Osteocyte (in vitro differentiated cells): ENCODE data around the gene LENG8. TPM values are rescaled to one million over a fixed set of nuclear protein-coding genes. Genes with fewer than 3 reads are reported as not detected.

Experiments used
- DNase-seq: peaks from one replicate; pipeline ENCODE4 v3.0.0; 2021; ENCODE audit warnings: mixed read lengths; ENCODE audit not compliant: unreplicated experiment; ENCODE audit errors: extremely low spot score
- H3K27ac Mint-ChIP-seq: one replicate; pipeline ENCODE4 v1.8.0; 2021; ENCODE audit warnings: mild to moderate bottlenecking, mixed read lengths; ENCODE audit not compliant: unreplicated experiment
- H3K27me3 Mint-ChIP-seq: one replicate; pipeline ENCODE4 v1.8.0; 2021; ENCODE audit warnings: mixed read lengths; ENCODE audit not compliant: unreplicated experiment
- H3K36me3 Mint-ChIP-seq: one replicate; pipeline ENCODE4 v1.8.0; 2021; ENCODE audit warnings: mixed read lengths; ENCODE audit not compliant: unreplicated experiment
- H3K4me1 Mint-ChIP-seq: one replicate; pipeline ENCODE4 v1.8.0; 2021; ENCODE audit warnings: mixed read lengths; ENCODE audit not compliant: unreplicated experiment
- H3K4me3 Mint-ChIP-seq: one replicate; pipeline ENCODE4 v1.8.0; 2021; ENCODE audit warnings: mild to moderate bottlenecking, moderate library complexity, mixed read lengths; ENCODE audit not compliant: unreplicated experiment
- H3K9me3 Mint-ChIP-seq: one replicate; pipeline ENCODE4 v1.8.0; 2021; ENCODE audit warnings: mixed read lengths; ENCODE audit not compliant: unreplicated experiment
- total RNA-seq: library from RNA; stranded (reverse); gene quantifications from 2 replicates; pipeline ENCODE4 v1.2.1, GENCODE V29; 2021
- TF ChIP-seq, protein P1 (sequence below): fragments of 200-600 bp; sonication (generic); IDR thresholded peaks from 2 replicates; pipeline ENCODE4 v1.5.0; 2021; ENCODE audit warnings: antibody characterized with exemption, mild to moderate bottlenecking, moderate library complexity

LENG8 gene
- total RNA-seq, 1 donor from 2014 or later: 192 TPM

DNA sequence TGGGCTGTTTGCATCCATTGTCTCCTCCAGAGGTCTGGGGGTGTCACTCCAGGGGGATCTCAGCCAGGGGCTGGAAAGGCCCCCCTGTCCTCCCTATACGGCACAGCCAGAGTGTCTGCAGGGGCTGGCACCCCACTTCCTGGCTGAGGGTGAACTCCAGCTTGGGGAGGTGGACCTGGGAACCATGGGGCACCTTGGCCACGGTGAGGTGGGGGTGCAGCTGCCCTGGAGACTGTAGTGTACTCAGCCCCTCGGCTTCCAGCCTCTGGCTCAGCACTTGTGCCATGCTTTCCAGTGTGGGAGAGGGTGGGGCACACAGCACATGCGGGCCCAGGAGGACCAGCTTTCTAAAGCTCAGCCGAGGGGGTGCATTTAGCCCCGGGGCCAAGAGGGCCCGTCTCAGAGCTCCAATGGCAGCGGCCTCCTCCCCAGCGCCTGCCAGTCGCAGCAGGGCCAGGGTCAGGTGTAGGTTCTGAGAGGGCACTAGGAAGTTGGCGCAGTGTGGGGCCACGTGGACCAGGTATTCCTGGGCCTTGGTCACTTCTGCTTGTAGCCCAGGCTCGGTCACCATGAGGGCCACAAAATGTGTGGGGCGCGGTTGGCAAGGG is 13.2 kb downstream of the LENG8 start:
- peaks cover 25% of the 10 kb centered on the region for H3K36me3 Mint-ChIP-seq

DNA sequence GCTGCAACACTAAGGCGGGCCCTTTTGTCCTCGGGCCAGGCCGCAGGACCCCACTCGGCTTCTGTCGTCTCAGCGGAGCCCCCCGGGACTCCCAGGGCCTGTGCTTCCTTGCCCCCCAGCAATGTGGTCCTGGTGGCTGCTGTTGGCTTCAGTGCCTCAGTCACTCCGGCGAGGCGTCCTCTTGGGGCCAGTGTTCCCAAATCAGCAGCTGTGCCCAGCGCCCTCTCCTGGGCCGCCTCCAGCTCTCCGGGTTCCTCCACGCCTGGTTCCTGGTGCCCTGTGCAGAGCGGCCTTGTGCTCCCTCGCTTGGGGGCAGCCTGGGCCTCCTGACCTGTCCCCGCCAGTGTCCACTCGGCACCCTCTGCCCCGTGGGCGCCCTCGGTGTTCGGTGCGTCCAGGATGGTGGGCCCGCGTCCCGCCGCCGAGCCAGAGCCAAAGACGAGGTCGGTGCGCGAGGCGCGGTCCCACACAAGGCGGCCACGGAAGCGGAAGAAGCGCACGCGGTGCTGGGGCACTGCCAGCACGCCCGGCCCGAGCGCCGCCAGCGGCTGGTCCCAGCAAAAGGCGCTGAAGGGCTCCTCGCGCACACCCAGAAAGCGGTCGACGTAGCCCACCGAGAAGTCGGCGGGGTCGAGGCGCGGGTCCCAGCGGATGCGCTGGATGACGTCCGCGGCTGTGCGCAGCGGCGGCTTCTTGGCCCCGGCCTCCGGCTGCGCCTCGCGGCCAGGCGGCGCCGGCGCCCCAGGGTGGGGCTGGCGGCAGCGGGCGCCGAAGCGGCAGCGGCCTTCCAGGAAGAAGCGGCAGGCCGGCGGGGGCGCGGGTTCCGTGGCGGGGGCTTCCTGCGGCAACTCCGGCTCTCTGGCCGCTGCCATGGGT is 13.9 kb downstream of the LENG8 start:
- Mint-ChIP-seq H3K4me1 (peaks cover 33% of the 10 kb centered on the region), H3K27ac (peak overlapping the region; percentile 60), H3K4me3 (peak overlapping the region; percentile 82), H3K27me3 (no peaks in the 10 kb centered on the region), H3K36me3 (peaks cover 23% of the 10 kb centered on the region), H3K9me3 (no peaks in the 10 kb centered on the region)
- DNase-seq: no peak
- TF ChIP-seq, protein P1, sequence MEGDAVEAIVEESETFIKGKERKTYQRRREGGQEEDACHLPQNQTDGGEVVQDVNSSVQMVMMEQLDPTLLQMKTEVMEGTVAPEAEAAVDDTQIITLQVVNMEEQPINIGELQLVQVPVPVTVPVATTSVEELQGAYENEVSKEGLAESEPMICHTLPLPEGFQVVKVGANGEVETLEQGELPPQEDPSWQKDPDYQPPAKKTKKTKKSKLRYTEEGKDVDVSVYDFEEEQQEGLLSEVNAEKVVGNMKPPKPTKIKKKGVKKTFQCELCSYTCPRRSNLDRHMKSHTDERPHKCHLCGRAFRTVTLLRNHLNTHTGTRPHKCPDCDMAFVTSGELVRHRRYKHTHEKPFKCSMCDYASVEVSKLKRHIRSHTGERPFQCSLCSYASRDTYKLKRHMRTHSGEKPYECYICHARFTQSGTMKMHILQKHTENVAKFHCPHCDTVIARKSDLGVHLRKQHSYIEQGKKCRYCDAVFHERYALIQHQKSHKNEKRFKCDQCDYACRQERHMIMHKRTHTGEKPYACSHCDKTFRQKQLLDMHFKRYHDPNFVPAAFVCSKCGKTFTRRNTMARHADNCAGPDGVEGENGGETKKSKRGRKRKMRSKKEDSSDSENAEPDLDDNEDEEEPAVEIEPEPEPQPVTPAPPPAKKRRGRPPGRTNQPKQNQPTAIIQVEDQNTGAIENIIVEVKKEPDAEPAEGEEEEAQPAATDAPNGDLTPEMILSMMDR: peak; percentile 42

More for the DNA sequence above, 13.2 kb downstream of the LENG8 start:
- TF ChIP-seq, protein P1: no peak
- Mint-ChIP-seq H3K4me3 (peak overlapping the region; percentile 73), H3K27me3 (no peaks in the 10 kb centered on the region), H3K27ac (peak overlapping the region; percentile 65), H3K4me1 (peaks cover 33% of the 10 kb centered on the region), H3K9me3 (no peaks in the 10 kb centered on the region)
- DNase-seq: no peak

- H3K36me3 Mint-ChIP-seq: peaks cover 16% of the 10 kb centered on the region
Observed at GRCh38 chr19:54463531-54464043, 14.6 kb downstream of the LENG8 start, which contains the start of gene LENG9. Gene LENG9, minus strand, starts transcription at chr19:54463778. Its CDS starts 252 bp downstream, at chr19:54463526.

DNA sequence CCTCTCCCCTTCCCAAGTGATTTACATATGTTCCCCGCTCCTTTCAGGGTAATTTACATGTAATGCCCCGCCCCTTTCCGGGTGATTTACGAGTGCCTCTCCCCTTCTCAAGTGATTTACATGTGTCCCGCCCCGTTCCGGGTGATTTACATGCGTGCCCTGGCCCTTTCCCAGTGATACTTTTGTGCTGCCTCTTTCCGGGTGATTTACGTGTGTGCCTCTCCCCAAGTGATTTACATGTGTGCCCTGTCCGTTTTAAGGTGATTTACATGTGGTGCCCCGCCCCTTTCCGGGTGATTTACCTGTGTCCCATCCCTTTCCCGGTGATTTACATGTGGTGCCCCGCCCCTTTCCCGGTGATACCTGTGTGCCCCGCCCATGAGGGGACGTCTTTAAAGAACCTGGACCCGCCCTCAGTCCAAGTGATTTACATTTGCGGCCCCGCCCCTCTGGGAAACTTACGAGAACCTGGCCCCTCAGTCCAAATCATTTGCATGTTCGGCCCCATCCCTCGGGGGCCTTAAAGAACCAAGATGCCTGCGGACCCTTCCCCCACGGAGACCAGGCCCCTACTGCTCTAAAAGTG is 15.1 kb downstream of the LENG8 start:
- no peaks in the 10 kb centered on the region for H3K9me3 Mint-ChIP-seq
- peaks cover 31% of the 10 kb centered on the region for H3K4me1 Mint-ChIP-seq
- no peak for DNase-seq
- TF ChIP-seq, protein P1: no peak
- peaks cover 10% of the 10 kb centered on the region for H3K36me3 Mint-ChIP-seq
- peak overlapping the region; percentile 98 for H3K27ac Mint-ChIP-seq
- peak overlapping the region; percentile 82 for H3K4me3 Mint-ChIP-seq
- no peaks in the 10 kb centered on the region for H3K27me3 Mint-ChIP-seq

More at GRCh38 chr19:54463531-54464043, 14.6 kb downstream of the LENG8 start, which contains the start of gene LENG9:
- Mint-ChIP-seq H3K4me1 (peaks cover 33% of the 10 kb centered on the region), H3K9me3 (no peaks in the 10 kb centered on the region), H3K27me3 (no peaks in the 10 kb centered on the region), H3K4me3 (peak within 1 kb of the TSS; percentile 82), H3K27ac (peak within 1 kb of the TSS; percentile 98)
- peak; percentile 99 for DNase-seq
- TF ChIP-seq, protein P1: no peak
